ENCODE data around the gene PBOV1.

DNA sequence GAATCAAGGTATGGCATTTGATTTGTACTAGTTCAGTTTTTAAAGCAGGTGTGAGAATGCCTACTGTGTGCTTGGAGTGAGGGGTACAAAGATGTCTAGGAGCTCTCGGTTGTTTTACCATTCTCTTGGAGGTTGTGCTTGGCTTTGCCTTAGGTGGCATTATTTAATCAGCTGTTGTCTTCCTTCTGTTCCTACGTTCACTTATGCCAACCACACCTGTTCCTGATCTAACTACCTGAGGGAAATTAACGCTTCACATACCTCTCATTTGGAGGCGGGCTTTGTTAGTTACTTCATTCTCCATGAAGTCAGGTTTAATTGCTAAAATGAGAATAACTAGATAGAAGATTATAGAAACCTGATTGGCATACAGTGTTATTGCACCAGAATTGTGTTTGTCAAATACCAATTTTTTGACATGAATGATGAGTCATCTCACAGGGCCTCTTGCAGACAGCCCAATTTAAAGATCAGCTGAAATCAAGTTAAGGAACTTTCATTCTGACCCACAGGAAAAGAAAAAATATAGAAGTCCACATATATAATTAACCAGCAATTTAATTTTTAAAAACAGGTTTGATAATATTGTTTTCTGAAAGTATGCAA lies 24.8 kb upstream of the PBOV1 start:
- TF ChIP-seq PATZ1 (CRISPR knock-in tag; IDR thresholded peaks at IDR 0.05; ENCODE audit: borderline replicate concordance) = no peak
- no peak for TF ChIP-seq ZFP3 (CRISPR knock-in tag; IDR thresholded peaks at IDR 0.05)
- TF ChIP-seq ARNTL (CRISPR knock-in tag; IDR thresholded peaks at IDR 0.05; ENCODE audit: borderline replicate concordance, low read depth) = no peak
- no peak for TF ChIP-seq ZC3H10 (CRISPR knock-in tag; IDR thresholded peaks at IDR 0.05)
- no peak for TF ChIP-seq CREB5 (CRISPR knock-in tag; IDR thresholded peaks at IDR 0.05; ENCODE audit: low read depth)
- no peak for TF ChIP-seq TOX (CRISPR knock-in tag; IDR thresholded peaks at IDR 0.05; ENCODE audit: borderline replicate concordance)
- TF ChIP-seq SNAI2 (CRISPR knock-in tag; IDR thresholded peaks at IDR 0.05) = no peak
- TF ChIP-seq ISL1 (CRISPR knock-in tag; IDR thresholded peaks at IDR 0.05) = no peak
- no peak for TF ChIP-seq PPARA (CRISPR knock-in tag; IDR thresholded peaks at IDR 0.05; ENCODE audit: borderline replicate concordance)
- no peak for TF ChIP-seq CSRNP3 (CRISPR knock-in tag; IDR thresholded peaks at IDR 0.05)
- no peak for TF ChIP-seq RARB (CRISPR knock-in tag; IDR thresholded peaks at IDR 0.05)
